Measurements from ENCODE around the gene KRT37. TPM values are rescaled to one million over a fixed set of nuclear protein-coding genes. Genes with fewer than 3 reads are reported as not detected.

Gene KRT37
- total RNA-seq, 1 donor from 2014 or later, result not detected

- no peaks in the 10 kb centered on the region for H3K36me3 ChIP-seq (ENCODE audit: control insufficient read depth, insufficient read depth, low read length)
- H3K4me3 ChIP-seq (ENCODE audit: low read depth, low read length), result no peak overlapping the region
- DNase-seq (ENCODE audit: low read depth), result no peak
- H3K27me3 ChIP-seq (ENCODE audit: control insufficient read depth, insufficient read depth, low read length), result no peaks in the 10 kb centered on the region
- no peak for TF ChIP-seq CTCF (IDR thresholded peaks at IDR 0.05; ENCODE audit: insufficient read depth, low read length, poor library complexity, severe bottlenecking)
Measured at GRCh38 chr17:41452281-41452680, 27.9 kb upstream of the KRT37 start.

- no peak overlapping the region for H3K4me3 ChIP-seq (ENCODE audit: low read depth, low read length)
- H3K27me3 ChIP-seq (ENCODE audit: control insufficient read depth, insufficient read depth, low read length), result no peaks in the 10 kb centered on the region
- TF ChIP-seq CTCF (IDR thresholded peaks at IDR 0.05; ENCODE audit: insufficient read depth, low read length, poor library complexity, severe bottlenecking), result no peak
- DNase-seq (ENCODE audit: low read depth), result no peak
- no peaks in the 10 kb centered on the region for H3K36me3 ChIP-seq (ENCODE audit: control insufficient read depth, insufficient read depth, low read length)
Measured at GRCh38 chr17:41451154-41451728, 26.9 kb upstream of the KRT37 start.

- TF ChIP-seq CTCF (IDR thresholded peaks at IDR 0.05; ENCODE audit: insufficient read depth, low read length, poor library complexity, severe bottlenecking), result no peak
- H3K36me3 ChIP-seq (ENCODE audit: control insufficient read depth, insufficient read depth, low read length), result no peaks in the 10 kb centered on the region
- no peak overlapping the region for H3K4me3 ChIP-seq (ENCODE audit: low read depth, low read length)
- no peaks in the 10 kb centered on the region for H3K27me3 ChIP-seq (ENCODE audit: control insufficient read depth, insufficient read depth, low read length)
- DNase-seq (ENCODE audit: low read depth), result no peak
Measured at GRCh38 chr17:41449008-41449407, 24.6 kb upstream of the KRT37 start.

GRCh38 chr17:41448506-41448905, 24.1 kb upstream of the KRT37 start:
- H3K27me3 ChIP-seq (ENCODE audit: control insufficient read depth, insufficient read depth, low read length), result no peaks in the 10 kb centered on the region
- H3K36me3 ChIP-seq (ENCODE audit: control insufficient read depth, insufficient read depth, low read length), result no peaks in the 10 kb centered on the region
- TF ChIP-seq CTCF (IDR thresholded peaks at IDR 0.05; ENCODE audit: insufficient read depth, low read length, poor library complexity, severe bottlenecking), result no peak
- no peak for DNase-seq (ENCODE audit: low read depth)
- H3K4me3 ChIP-seq (ENCODE audit: low read depth, low read length), result no peak overlapping the region

GRCh38 chr17:41446806-41447205, 22.4 kb upstream of the KRT37 start:
- DNase-seq (ENCODE audit: low read depth), result no peak
- H3K27me3 ChIP-seq (ENCODE audit: control insufficient read depth, insufficient read depth, low read length), result no peaks in the 10 kb centered on the region
- H3K36me3 ChIP-seq (ENCODE audit: control insufficient read depth, insufficient read depth, low read length), result no peaks in the 10 kb centered on the region
- TF ChIP-seq CTCF (IDR thresholded peaks at IDR 0.05; ENCODE audit: insufficient read depth, low read length, poor library complexity, severe bottlenecking), result no peak
- no peak overlapping the region for H3K4me3 ChIP-seq (ENCODE audit: low read depth, low read length)

- no peak for DNase-seq (ENCODE audit: low read depth)
- Histone ChIP-seq H3K27me3 (ENCODE audit: control insufficient read depth, insufficient read depth, low read length) (no peaks in the 10 kb centered on the region), H3K36me3 (ENCODE audit: control insufficient read depth, insufficient read depth, low read length) (no peaks in the 10 kb centered on the region), H3K4me3 (ENCODE audit: low read depth, low read length) (no peak overlapping the region)
- TF ChIP-seq CTCF (IDR thresholded peaks at IDR 0.05; ENCODE audit: insufficient read depth, low read length, poor library complexity, severe bottlenecking), result no peak
Measured at GRCh38 chr17:41444640-41445039, 20.3 kb upstream of the KRT37 start.
